Stimulated activated CD4-positive, alpha-beta T cell treated with anti-CD3 and anti-CD28 coated beads, TNF-alpha, amount 100 ng/mL, for 1 hour (primary cell): ENCODE results near the gene PRSS27.
A peak's percentile ranks its signal among the peaks of the same experiment; 100 is the strongest.
"Not testable (repeated sequence)": the region's sequence is repeated elsewhere in the genome, so short reads cannot be mapped to it uniquely, and the experiment has no call there.

ENCODE experiments used
- DNase-seq, 3 donors: peaks; one replicate each; pipeline ENCODE4 v3.0.0-alpha.2; 2020; ENCODE audit warnings: low read depth in 3 of 3, low spot score in 1 of 3

The PRSS27 gene

GRCh38 chr16:2698103-2698870, 21.7 kb downstream of the PRSS27 start:
- DNase-seq = no peak

- no peak for DNase-seq
Observed at GRCh38 chr16:2697401-2697948, 22.5 kb downstream of the PRSS27 start.

- not testable (repeated sequence) for DNase-seq
Observed at GRCh38 chr16:2696601-2697250, 23.3 kb downstream of the PRSS27 start.

- no peak for DNase-seq
Observed at GRCh38 chr16:2692948-2693651, 26.9 kb downstream of the PRSS27 start.

- DNase-seq = no peak
Observed at GRCh38 chr16:2692251-2692947, 27.6 kb downstream of the PRSS27 start.

GRCh38 chr16:2691491-2692248, 28.4 kb downstream of the PRSS27 start:
- DNase-seq = no peak

GRCh38 chr16:2690852-2691251, 29.2 kb downstream of the PRSS27 start:
- DNase-seq = no peak

- no peak for DNase-seq
Observed at GRCh38 chr16:2689968-2690801, 29.8 kb downstream of the PRSS27 start.

- DNase-seq = not testable (repeated sequence)
Observed at GRCh38 chr16:2689422-2689821, 30.6 kb downstream of the PRSS27 start.

GRCh38 chr16:2687531-2688308, 32.3 kb downstream of the PRSS27 start:
- DNase-seq = no peak

- DNase-seq = no peak
Observed at GRCh38 chr16:2686912-2687507, 33.0 kb downstream of the PRSS27 start.

- not testable (repeated sequence) for DNase-seq
Observed at GRCh38 chr16:2686075-2686474, 33.9 kb downstream of the PRSS27 start.

- not testable (repeated sequence) for DNase-seq
Observed at GRCh38 chr16:2683041-2683440, 37.0 kb downstream of the PRSS27 start.

- peak; percentile 89 to 95 (median 91) for DNase-seq
Observed at GRCh38 chr16:2682209-2683021, 37.6 kb downstream of the PRSS27 start, which contains the start of gene KCTD5. KCTD5 (plus strand) TSS chr16:2682523; CDS start chr16:2682549, 26 bp downstream.

GRCh38 chr16:2680360-2680759, 39.7 kb downstream of the PRSS27 start:
- not testable (repeated sequence) for DNase-seq

GRCh38 chr16:2679902-2680301, 40.1 kb downstream of the PRSS27 start:
- not testable (repeated sequence) for DNase-seq
